ENCODE data around the gene KCNK3. TPM values are rescaled to one million over a fixed set of nuclear protein-coding genes. Genes with fewer than 3 reads are reported as not detected.
"Not testable (repeated sequence)": the region's sequence is repeated elsewhere in the genome, so short reads cannot be mapped to it uniquely, and the experiment has no call there.

The KCNK3 gene
- total and polyA plus RNA-seq, 2 donors (not counting 1 experiment from before 2014, with no cell fraction given), result not detected

DNA sequence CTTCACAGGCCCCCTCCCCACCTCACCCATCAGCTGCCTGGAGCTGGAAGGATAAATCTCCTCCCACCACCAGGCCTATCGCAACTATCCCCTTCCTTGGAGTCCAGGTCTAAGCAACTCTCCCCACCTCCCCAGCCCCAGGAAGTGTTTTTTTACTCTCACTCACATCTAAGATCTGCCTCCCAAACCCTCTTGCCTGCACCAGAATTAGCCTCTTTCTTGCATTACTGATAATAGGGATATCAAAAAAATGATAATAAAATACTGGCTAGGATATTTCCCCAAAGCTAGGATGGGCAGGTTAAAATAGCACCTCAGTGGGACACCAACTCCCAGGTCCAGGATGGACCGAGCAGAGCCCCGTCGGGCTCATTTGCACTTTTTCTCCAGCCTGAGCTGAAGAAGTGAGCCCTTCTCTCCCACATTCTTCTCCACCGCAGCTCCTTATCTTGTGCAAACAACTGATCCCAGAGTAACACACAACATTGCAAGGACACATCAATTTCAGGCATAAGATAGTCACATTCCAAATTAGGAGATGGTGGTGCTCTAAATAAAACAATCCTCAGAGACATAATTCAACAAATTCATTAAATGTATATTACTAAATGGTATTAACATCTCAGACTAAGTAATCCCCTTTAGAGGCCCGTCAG, 33.7 kb upstream of the KCNK3 start:
- Histone ChIP-seq H4K20me1 (ENCODE audit: control insufficient read depth, insufficient read depth, low read length, poor library complexity, severe bottlenecking) (no peaks in the 10 kb centered on the region), H3K36me3 (replicated peaks in 1 of 2; ENCODE audit: control extremely low read depth in 1 of 2, control insufficient read depth in 1 of 2, extremely low read depth in 1 of 2, insufficient read depth in 2 of 2, low read length in 1 of 2) (no peaks in the 10 kb centered on the region), H3K4me3 (ENCODE audit: control extremely low read depth in 1 of 5, extremely low read depth in 1 of 5, insufficient read depth in 1 of 5, low read depth in 2 of 5, low read length in 4 of 5) (no peak overlapping the region), H2AFZ (ENCODE audit: insufficient read depth, low read depth, low read length, poor library complexity, severe bottlenecking) (no peak overlapping the region), H3K27ac (ENCODE audit: low read length in 2 of 2) (no peak overlapping the region), H3K4me1 (ENCODE audit: control insufficient read depth in 2 of 2, insufficient read depth in 2 of 2, low read length in 2 of 2) (no peaks in the 10 kb centered on the region), H3K79me2 (ENCODE audit: control insufficient read depth, insufficient read depth, low read length) (no peaks in the 10 kb centered on the region), H3K9me3 (ENCODE audit: control extremely low read depth in 1 of 3, control insufficient read depth in 2 of 3, insufficient read depth in 1 of 3, low read length in 2 of 3) (peaks cover 3 to 20% (median 6%) of the 10 kb centered on the region in 3 donors), H3K27me3 (replicated peaks in 1 of 4; ENCODE audit: control extremely low read depth in 1 of 4, control insufficient read depth in 3 of 4, insufficient read depth in 4 of 4, low read length in 3 of 4) (peaks cover 0 to 4% (median 0%) of the 10 kb centered on the region in 4 experiments), H3K9ac (ENCODE audit: low read length) (no peak overlapping the region), H3K4me2 (replicated peaks; ENCODE audit: low read depth, low read length, poor library complexity, severe bottlenecking) (no peak overlapping the region)
- ChIA-PET POLR2A (no interaction called here), CTCF (no interaction called here)
- Mint-ChIP-seq H3K4me1 (no peaks in the 10 kb centered on the region), H3K27me3 (peaks cover 16% of the 10 kb centered on the region), H3K9me3 (ENCODE audit: insufficient read depth) (peaks cover 6% of the 10 kb centered on the region), H3K27ac (no peak overlapping the region), H3K4me3 (no peak overlapping the region)
- no peak for ATAC-seq (ENCODE audit: low read depth)
- DNase-seq, result no peak
- intact Hi-C loops (cut with micrococcal nuclease), result no loop called here
- TF ChIP-seq EZH2 (IDR thresholded peaks at IDR 0.05; ENCODE audit: borderline replicate concordance, insufficient read depth, low read depth, low read length, poor library complexity, severe bottlenecking), result no peak
- TF ChIP-seq, protein P1, sequence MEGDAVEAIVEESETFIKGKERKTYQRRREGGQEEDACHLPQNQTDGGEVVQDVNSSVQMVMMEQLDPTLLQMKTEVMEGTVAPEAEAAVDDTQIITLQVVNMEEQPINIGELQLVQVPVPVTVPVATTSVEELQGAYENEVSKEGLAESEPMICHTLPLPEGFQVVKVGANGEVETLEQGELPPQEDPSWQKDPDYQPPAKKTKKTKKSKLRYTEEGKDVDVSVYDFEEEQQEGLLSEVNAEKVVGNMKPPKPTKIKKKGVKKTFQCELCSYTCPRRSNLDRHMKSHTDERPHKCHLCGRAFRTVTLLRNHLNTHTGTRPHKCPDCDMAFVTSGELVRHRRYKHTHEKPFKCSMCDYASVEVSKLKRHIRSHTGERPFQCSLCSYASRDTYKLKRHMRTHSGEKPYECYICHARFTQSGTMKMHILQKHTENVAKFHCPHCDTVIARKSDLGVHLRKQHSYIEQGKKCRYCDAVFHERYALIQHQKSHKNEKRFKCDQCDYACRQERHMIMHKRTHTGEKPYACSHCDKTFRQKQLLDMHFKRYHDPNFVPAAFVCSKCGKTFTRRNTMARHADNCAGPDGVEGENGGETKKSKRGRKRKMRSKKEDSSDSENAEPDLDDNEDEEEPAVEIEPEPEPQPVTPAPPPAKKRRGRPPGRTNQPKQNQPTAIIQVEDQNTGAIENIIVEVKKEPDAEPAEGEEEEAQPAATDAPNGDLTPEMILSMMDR (IDR thresholded peaks at IDR 0.05), result no peak
- 95% methylated on average over 4 of the region's 6 CpGs for WGBS (ENCODE audit: insufficient coverage)

DNA sequence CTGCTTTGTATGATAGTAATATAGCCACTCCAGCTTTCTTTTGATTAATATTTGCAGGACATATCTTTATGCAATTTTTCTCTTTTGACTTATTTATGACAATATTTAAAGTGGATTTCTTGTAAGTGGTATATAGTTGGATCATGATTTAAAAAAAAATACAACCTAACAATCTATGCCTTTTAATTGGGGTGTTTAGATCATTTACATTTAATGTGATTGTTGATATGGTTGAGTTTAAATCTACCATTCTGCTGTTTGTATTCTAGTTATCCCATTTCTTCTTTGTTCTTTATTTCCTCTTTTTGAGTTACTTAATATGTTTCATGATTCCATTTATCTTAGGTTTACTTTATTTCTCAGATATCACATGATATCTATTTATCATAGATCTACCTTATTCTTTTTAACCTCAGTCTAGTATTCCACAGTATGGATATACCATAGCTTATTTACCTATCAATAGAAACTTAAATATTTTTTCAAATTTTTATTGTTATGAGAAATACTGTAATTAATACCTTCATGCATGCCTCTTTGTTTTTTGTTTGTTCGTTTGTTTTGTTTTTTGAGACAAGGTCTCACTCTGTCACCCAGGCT, 32.1 kb upstream of the KCNK3 start:
- Mint-ChIP-seq H3K27me3 (peaks cover 17% of the 10 kb centered on the region), H3K9me3 (ENCODE audit: insufficient read depth) (peaks cover 6% of the 10 kb centered on the region), H3K4me3 (no peak overlapping the region), H3K4me1 (no peaks in the 10 kb centered on the region), H3K27ac (no peak overlapping the region)
- POLR2A ChIA-PET, result no interaction called here
- no peak for ATAC-seq (ENCODE audit: low read depth)
- no peak overlapping the region for H2AFZ ChIP-seq (ENCODE audit: insufficient read depth, low read depth, low read length, poor library complexity, severe bottlenecking)
- CTCF ChIA-PET, result no interaction called here
- WGBS (ENCODE audit: insufficient coverage), result 100% methylated on average over 1 of the region's 1 CpG
- DNase-seq, result no peak
- H3K9me3 ChIP-seq (ENCODE audit: control extremely low read depth in 1 of 3, control insufficient read depth in 2 of 3, insufficient read depth in 1 of 3, low read length in 2 of 3), result peaks cover 3 to 20% (median 6%) of the 10 kb centered on the region in 3 donors
- no peaks in the 10 kb centered on the region for H4K20me1 ChIP-seq (ENCODE audit: control insufficient read depth, insufficient read depth, low read length, poor library complexity, severe bottlenecking)
- H3K79me2 ChIP-seq (ENCODE audit: control insufficient read depth, insufficient read depth, low read length), result no peaks in the 10 kb centered on the region
- no peaks in the 10 kb centered on the region for H3K4me1 ChIP-seq (ENCODE audit: control insufficient read depth in 2 of 2, insufficient read depth in 2 of 2, low read length in 2 of 2)
- peaks cover 0 to 4% (median 0%) of the 10 kb centered on the region in 4 experiments for H3K27me3 ChIP-seq (replicated peaks in 1 of 4; ENCODE audit: control extremely low read depth in 1 of 4, control insufficient read depth in 3 of 4, insufficient read depth in 4 of 4, low read length in 3 of 4)
- no peak overlapping the region for H3K4me3 ChIP-seq (ENCODE audit: control extremely low read depth in 1 of 5, extremely low read depth in 1 of 5, insufficient read depth in 1 of 5, low read depth in 2 of 5, low read length in 4 of 5)
- no peak overlapping the region for H3K9ac ChIP-seq (ENCODE audit: low read length)
- H3K4me2 ChIP-seq (replicated peaks; ENCODE audit: low read depth, low read length, poor library complexity, severe bottlenecking), result no peak overlapping the region
- H3K27ac ChIP-seq (ENCODE audit: low read length in 2 of 2), result no peak overlapping the region
- TF ChIP-seq, protein P1 (IDR thresholded peaks at IDR 0.05), result no peak
- TF ChIP-seq EZH2 (IDR thresholded peaks at IDR 0.05; ENCODE audit: borderline replicate concordance, insufficient read depth, low read depth, low read length, poor library complexity, severe bottlenecking), result no peak
- intact Hi-C loops (cut with micrococcal nuclease), result no loop called here
- no peaks in the 10 kb centered on the region for H3K36me3 ChIP-seq (replicated peaks in 1 of 2; ENCODE audit: control extremely low read depth in 1 of 2, control insufficient read depth in 1 of 2, extremely low read depth in 1 of 2, insufficient read depth in 2 of 2, low read length in 1 of 2)

DNA sequence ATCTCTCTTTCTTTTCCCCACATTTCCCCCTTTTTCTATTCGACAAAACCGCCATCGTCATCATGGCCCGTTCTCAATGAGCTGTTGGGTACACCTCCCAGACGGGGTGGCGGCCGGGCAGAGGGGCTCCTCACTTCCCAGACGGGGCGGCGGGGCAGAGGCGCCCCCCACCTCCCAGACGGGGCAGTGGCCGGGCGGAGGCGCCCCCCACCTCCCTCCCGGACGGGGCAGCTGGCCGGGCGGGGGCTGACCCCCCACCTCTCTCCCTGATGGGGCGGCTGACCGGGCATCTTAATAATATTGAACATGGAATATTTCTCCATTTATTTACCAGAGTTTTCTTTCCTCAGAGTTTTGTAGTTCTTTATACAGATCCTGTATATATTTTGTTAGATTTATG, 27.2 kb upstream of the KCNK3 start:
- no CpG with 5 or more reads among the region's 21 CpGs for WGBS (ENCODE audit: insufficient coverage)
- ATAC-seq (ENCODE audit: low read depth); H3K9ac ChIP-seq (ENCODE audit: low read length); H3K4me3 ChIP-seq (ENCODE audit: control extremely low read depth in 1 of 5, extremely low read depth in 1 of 5, insufficient read depth in 1 of 5, low read depth in 2 of 5, low read length in 4 of 5); CTCF ChIA-PET; H3K36me3 ChIP-seq (replicated peaks in 1 of 2; ENCODE audit: control extremely low read depth in 1 of 2, control insufficient read depth in 1 of 2, extremely low read depth in 1 of 2, insufficient read depth in 2 of 2, low read length in 1 of 2); H2AFZ ChIP-seq (ENCODE audit: insufficient read depth, low read depth, low read length, poor library complexity, severe bottlenecking); H3K4me1 Mint-ChIP-seq; H3K27ac Mint-ChIP-seq; DNase-seq; H3K4me1 ChIP-seq (ENCODE audit: control insufficient read depth in 2 of 2, insufficient read depth in 2 of 2, low read length in 2 of 2); H3K4me3 Mint-ChIP-seq; intact Hi-C loops (cut with micrococcal nuclease); H4K20me1 ChIP-seq (ENCODE audit: control insufficient read depth, insufficient read depth, low read length, poor library complexity, severe bottlenecking); H3K9me3 Mint-ChIP-seq (ENCODE audit: insufficient read depth); H3K79me2 ChIP-seq (ENCODE audit: control insufficient read depth, insufficient read depth, low read length); H3K4me2 ChIP-seq (replicated peaks; ENCODE audit: low read depth, low read length, poor library complexity, severe bottlenecking); POLR2A ChIA-PET; H3K27ac ChIP-seq (ENCODE audit: low read length in 2 of 2): not testable (repeated sequence)
- H3K27me3 Mint-ChIP-seq, result peaks cover 31% of the 10 kb centered on the region
- peaks cover 0 to 10% (median 2%) of the 10 kb centered on the region in 3 donors for H3K9me3 ChIP-seq (ENCODE audit: control extremely low read depth in 1 of 3, control insufficient read depth in 2 of 3, insufficient read depth in 1 of 3, low read length in 2 of 3)
- H3K27me3 ChIP-seq (replicated peaks in 1 of 4; ENCODE audit: control extremely low read depth in 1 of 4, control insufficient read depth in 3 of 4, insufficient read depth in 4 of 4, low read length in 3 of 4), result peaks cover 0 to 11% (median 0%) of the 10 kb centered on the region in 4 experiments

All from B cell (primary cell).